Activated T-cell treated with anti-CD3 and anti-CD28 coated beads for 4 hours (primary cell): ENCODE data around the gene UQCC3.
"Not testable (repeated sequence)": the region's sequence is repeated elsewhere in the genome, so short reads cannot be mapped to it uniquely, and the experiment has no call there.

ENCODE experiments used
- DNase-seq: peaks from one replicate; pipeline ENCODE4 v3.0.0-alpha.2; 2020

UQCC3 gene

GRCh38 chr11:62665599-62666258 lies 5.7 kb upstream of the UQCC3 start:
- peak; percentile 61 for DNase-seq

GRCh38 chr11:62666259-62666926 lies 5.1 kb upstream of the UQCC3 start:
- no peak for DNase-seq

- DNase-seq, result no peak
Observed at GRCh38 chr11:62667460-62667859, 4.0 kb upstream of the UQCC3 start.

- no peak for DNase-seq
Observed at GRCh38 chr11:62669420-62670161, 1.9 kb upstream of the UQCC3 start.

GRCh38 chr11:62671236-62671607 lies 251 bp upstream of the UQCC3 start:
- no peak for DNase-seq

GRCh38 chr11:62673196-62673525 lies 1.7 kb downstream of the UQCC3 start:
- DNase-seq, result no peak

- DNase-seq, result not testable (repeated sequence)
Observed at GRCh38 chr11:62675415-62675814, 3.9 kb downstream of the UQCC3 start.

DNA sequence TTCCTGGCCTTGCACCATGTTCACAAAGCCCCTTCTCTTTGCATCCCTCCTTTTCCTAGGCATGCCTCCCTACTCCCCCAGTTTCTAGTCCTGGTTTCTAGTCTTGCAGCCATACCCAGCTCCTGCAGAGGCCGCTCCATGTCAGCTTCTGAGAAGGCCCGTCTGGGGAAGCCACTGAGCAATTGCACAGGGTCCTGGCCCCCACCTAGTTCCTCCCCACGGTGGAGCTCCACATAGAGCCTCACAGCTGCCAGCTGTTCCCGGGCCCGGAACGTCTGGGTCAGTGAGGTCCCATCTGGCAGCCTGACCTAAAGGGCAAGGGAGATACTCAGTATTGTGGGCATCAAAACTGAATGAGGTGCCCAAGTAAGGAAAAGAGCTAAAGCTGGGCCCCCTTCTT lies 5.2 kb downstream of the UQCC3 start:
- no peak for DNase-seq

DNA sequence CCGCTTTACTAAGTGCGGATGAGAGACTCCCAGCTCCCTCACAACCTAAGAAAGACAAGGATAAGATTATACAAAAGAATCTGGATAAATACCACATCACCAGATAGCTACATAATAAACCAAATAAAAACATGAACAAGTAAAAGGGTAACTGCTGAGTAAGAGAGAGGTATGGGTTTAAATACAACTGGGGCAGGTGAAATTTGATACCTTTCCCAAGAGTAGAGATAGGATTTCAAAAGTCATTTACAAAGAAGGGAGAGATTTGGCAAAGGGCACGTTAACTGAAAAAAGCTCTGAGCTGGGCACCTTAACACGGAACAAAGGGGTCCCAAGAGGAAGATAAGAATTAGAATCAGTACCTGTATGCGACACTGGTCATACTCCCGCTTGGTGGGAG lies 5.7 kb downstream of the UQCC3 start:
- DNase-seq, result no peak

GRCh38 chr11:62677714-62678113 lies 6.2 kb downstream of the UQCC3 start:
- DNase-seq, result no peak

DNA sequence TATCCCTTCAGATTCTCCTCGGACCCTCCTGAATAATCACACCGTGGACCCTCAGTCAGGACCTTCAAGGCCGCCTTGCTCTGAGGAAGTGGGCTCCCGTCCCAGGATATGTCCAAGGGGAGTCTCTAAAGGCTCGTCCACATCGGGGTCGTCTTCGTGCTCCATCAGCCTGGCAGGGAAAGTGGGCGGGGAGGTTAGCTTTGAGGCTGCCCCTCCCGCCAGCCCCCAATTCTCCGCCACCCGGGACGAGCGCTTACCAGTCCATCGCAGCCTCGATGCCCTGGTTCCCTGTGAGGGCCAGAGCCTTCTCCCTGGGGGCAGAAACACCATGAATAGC lies 6.9 kb downstream of the UQCC3 start:
- no peak for DNase-seq

GRCh38 chr11:62678770-62679696 lies 7.6 kb downstream of the UQCC3 start, which contains the start of gene UBXN1:
UBXN1 (minus strand) TSS chr11:62679073; CDS start chr11:62678923, 150 bp downstream.
- DNase-seq, result peak; percentile 80

GRCh38 chr11:62680825-62681240 lies 9.4 kb downstream of the UQCC3 start:
- DNase-seq, result no peak

GRCh38 chr11:62682518-62682917 lies 11.0 kb downstream of the UQCC3 start:
- DNase-seq, result no peak

DNA sequence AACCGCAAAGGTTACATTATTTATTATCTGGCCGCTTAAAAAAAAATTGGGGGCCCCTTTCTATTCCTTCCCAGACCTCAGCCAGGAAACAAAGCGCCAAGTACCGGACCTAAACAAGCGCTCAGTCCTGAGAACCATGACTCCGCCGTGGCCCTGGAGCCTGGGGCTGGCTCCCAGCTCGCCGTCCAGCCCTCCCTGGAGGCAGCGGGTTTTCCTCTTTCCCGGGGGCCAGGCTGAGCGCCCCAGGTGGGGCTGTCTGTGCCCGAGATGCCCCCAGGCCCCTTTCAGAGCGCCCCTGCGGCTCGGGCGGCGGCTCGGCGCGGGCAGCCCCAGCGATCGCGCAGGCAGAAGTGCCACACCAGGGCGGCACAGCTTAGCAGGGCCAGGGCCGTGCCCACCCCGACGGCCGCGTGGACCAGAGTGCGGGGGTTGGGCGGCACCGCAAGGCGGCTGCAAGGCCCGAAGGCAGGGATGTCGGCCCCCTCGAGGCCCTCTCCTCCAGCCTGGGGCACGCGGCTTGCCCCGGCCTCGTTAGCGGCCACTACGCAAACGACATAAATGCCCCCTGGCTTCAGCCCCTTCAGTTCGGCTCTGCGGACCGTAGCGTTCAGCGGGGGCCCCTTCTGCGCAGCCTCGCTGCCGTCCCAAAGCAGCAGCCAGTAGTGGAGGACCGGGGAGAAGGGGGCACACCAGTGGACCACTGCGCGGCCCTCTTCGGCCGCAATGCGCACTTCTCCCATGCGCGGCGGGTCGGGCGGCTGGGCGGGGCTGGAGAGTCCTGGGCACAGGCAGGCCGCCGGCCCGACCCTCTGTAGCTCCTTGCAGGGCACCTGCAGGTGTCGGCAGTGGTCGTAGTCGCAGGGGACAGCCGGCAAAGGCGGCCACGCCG lies 16.3 kb downstream of the UQCC3 start:
- no peak for DNase-seq

DNA sequence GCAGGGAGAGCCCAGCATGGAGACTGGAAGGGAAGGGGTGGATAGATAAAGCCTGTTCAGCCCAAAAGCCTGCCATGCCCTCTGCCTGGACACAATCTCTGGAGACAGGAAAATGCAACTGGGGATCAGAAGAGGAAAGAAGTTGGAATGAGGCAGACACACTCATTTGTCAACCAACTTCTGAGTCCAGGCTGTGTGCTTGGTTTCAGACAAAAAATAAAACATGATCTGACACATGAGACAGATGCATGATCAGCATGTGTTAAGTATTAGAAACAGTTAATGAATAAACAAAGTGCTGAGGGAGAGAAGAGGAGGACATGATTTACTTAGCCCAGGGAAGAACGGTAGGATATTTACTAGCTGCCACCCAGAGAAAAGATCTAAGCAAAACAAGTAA lies 17.0 kb downstream of the UQCC3 start:
- DNase-seq, result no peak

DNA sequence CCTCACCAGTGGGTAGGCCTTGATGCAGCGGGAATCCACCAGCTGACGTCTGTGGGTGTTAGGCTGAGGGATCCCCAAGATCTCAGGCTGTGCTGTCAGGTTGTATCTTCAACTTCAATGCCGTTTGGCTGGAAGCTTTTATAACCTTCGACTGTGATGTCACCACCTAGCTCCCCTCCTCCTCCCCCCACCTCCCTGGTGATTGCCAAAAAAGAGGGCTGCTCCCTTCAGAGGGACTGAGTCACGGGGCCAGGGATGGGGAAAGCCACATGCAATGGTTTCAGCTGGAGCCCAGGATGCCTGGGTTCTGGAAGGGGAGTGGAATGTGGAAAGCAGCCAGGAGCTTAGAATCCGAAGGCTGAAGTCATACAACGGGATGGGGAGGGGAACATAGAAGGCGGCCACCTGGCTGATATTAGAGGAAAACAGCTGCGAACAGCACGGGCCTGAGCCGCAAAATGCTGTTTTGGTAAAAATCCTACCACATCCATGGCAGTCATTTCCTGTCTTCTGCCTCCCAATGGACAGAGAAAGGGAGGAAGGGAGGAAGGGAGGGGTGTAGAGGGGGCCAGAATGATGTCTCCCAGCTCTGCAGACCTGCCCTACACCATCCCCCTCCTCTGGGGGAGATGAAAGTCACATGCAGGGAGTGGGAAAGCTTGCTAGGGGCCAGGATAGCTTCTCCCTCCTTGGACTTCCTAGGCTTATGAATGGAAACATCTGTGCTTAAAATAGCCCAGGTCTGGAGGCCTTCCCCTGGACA lies 18.1 kb downstream of the UQCC3 start, which contains the start of gene LRRN4CL:
TSS of gene LRRN4CL (minus strand) at position 110 of the 763 bp plus-strand sequence. CDS start 1,022 bp downstream, outside the sequence.
- no peak for DNase-seq

- DNase-seq, result not testable (repeated sequence)
Observed at GRCh38 chr11:62693624-62694023, 22.2 kb downstream of the UQCC3 start.

DNA sequence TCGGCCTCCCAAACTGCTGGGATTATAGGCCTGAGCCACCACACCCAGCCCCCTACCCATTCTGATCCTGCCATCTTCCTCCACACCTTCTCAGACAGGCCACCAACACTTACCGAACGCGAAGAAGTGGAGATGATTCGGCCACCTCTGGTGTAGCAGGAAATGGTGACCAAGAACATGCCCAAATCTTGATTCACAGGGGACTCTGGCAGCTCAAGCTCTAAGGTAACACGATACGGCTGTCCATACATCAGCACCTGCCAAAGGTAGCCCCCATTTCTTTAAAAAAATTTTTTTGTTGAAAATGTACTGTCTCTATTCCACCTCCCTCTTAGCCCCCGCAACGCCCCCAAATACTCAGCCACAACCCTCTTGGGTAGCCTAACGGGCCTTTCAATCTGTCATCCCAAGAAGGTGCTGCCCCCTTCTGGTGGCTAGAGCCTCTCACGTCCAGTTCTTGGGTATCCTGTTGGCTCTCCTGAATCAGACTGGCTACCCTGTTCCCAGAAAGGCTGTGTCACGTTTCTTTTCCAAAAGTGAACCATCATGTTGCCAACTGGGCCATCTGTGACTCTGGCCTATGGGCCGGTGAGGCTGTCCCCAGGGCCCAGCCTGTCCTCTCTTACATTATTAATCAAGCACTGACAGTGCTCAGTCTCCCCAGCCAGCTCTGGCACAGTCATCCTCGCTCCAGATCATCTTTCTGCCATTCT lies 23.1 kb downstream of the UQCC3 start:
- peak; percentile 74 for DNase-seq

DNA sequence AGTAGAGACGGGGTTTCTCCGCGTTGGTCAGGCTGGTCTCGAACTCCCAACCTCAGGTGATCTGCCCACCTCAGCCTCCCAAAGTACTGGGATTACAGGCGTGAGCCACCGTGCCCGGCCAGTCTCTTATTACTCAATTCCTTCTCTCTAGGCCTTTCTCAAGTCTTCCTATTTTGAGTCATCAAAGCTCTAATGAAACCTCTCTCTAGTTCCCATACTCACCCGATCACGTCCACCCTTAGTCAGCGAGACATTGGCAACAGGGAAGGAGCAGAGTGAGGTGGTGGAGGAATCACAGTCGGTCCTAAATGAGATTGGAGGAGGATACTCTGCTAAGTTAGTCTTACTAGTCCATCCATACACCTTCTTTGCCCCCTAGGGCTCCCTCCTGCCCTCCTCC lies 30.8 kb downstream of the UQCC3 start:
- no peak for DNase-seq
